WTC11 (cell line): ENCODE measurements around the gene GNRHR.

Experiments
- AFF4 ChIP-seq: sonication (generic); formaldehyde crosslinking; IDR thresholded peaks from 2 replicates; pipeline ENCODE4 v1.8.1; 2023; ENCODE audit warnings: mild to moderate bottlenecking, missing genetic modification reagents, borderline replicate concordance
- CREB1 ChIP-seq: sonication (generic); formaldehyde crosslinking; IDR thresholded peaks from 2 replicates; pipeline ENCODE4 v1.8.0; 2023; ENCODE audit warnings: mild to moderate bottlenecking, missing genetic modification reagents
- CTCF ChIP-seq: fragments of 200-600 bp; IDR thresholded peaks from 2 replicates; pipeline ENCODE4 v1.8.0; 2022; ENCODE audit warnings: antibody characterized with exemption
- NR2C2 ChIP-seq: sonication (generic); formaldehyde crosslinking; IDR thresholded peaks from 2 replicates; pipeline ENCODE4 v1.8.0; 2022; ENCODE audit warnings: mild to moderate bottlenecking, missing genetic modification reagents
- RELA ChIP-seq: sonication (generic); formaldehyde crosslinking; IDR thresholded peaks from 2 replicates; pipeline ENCODE4 v1.8.1; 2022; ENCODE audit warnings: missing genetic modification reagents, mild to moderate bottlenecking, borderline replicate concordance
- SP1 ChIP-seq: sonication (generic); formaldehyde crosslinking; conservative IDR thresholded peaks from 2 replicates; pipeline ENCODE4 v1.8.1; 2022; ENCODE audit warnings: missing genetic modification reagents
- TP53 ChIP-seq: sonication (generic); formaldehyde crosslinking; IDR thresholded peaks from 2 replicates; pipeline ENCODE4 v1.8.1; 2023; ENCODE audit warnings: mild to moderate bottlenecking, missing genetic modification reagents
- ZSCAN18 ChIP-seq: fragments of 250-450 bp; sonication (Bioruptor Pico); IDR thresholded peaks from 2 replicates; pipeline ENCODE4 v2.1.2; 2022; ENCODE audit warnings: mild to moderate bottlenecking, moderate library complexity
- TF ChIP-seq, protein P1 (sequence below): sonication (generic); formaldehyde crosslinking; IDR thresholded peaks from 2 replicates; pipeline ENCODE4 v1.8.0; 2022; ENCODE audit warnings: mild to moderate bottlenecking, missing genetic modification reagents

GRCh38 chr4:67702166-67702565 lies 52.0 kb downstream of the GNRHR start:
- TF ChIP-seq CTCF (no peak), ZSCAN18 (CRISPR knock-in tag) (no peak), NR2C2 (CRISPR knock-in tag) (no peak), RELA (CRISPR knock-in tag) (no peak), AFF4 (CRISPR knock-in tag) (no peak), SP1 (CRISPR knock-in tag) (no peak), CREB1 (CRISPR knock-in tag) (no peak), TP53 (no peak)
- TF ChIP-seq, protein P1, sequence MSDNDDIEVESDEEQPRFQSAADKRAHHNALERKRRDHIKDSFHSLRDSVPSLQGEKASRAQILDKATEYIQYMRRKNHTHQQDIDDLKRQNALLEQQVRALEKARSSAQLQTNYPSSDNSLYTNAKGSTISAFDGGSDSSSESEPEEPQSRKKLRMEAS (CRISPR knock-in tag), result no peak
